Neural progenitor cell (in vitro differentiated cells): ENCODE data around the gene ROR2. TPM values are rescaled to one million over a fixed set of nuclear protein-coding genes. Genes with fewer than 3 reads are reported as not detected.

ENCODE experiments used
- DNase-seq: peaks from one replicate; pipeline ENCODE4 v3.0.0-alpha.2; 2016; ENCODE audit warnings: low spot score
- H2AFZ ChIP-seq: fragments of 200-600 bp; sonication (generic); replicated peaks from 2 replicates; pipeline ENCODE4 v1.6.1; 2016; ENCODE audit warnings: antibody characterized with exemption
- H3F3A ChIP-seq: fragments of 200-600 bp; sonication (generic); 2 replicates; pipeline ENCODE4 v1.6.1; 2016; ENCODE audit warnings: antibody characterized with exemption, low read depth
- H3K27ac ChIP-seq: fragments of 200-600 bp; sonication (generic); 2 replicates; pipeline ENCODE4 v1.5.1; 2016; ENCODE audit warnings: mild to moderate bottlenecking
- H3K27me3 ChIP-seq: fragments of 200-600 bp; sonication (generic); 2 replicates; pipeline ENCODE4 v1.6.1; 2016; ENCODE audit warnings: mild to moderate bottlenecking, moderate library complexity
- H3K36me3 ChIP-seq: fragments of 200-600 bp; sonication (generic); 2 replicates; pipeline ENCODE4 v1.5.1; 2016
- H3K4me1 ChIP-seq: fragments of 200-600 bp; sonication (generic); 2 replicates; pipeline ENCODE4 v1.6.1; 2016; ENCODE audit warnings: mixed run types
- H3K4me2 ChIP-seq: fragments of 200-600 bp; sonication (generic); 2 replicates; pipeline ENCODE4 v1.6.1; 2016
- H3K4me3 ChIP-seq: fragments of 200-600 bp; sonication (generic); 2 replicates; pipeline ENCODE4 v1.5.1; 2016
- H3K79me2 ChIP-seq: fragments of 200-600 bp; sonication (generic); 2 replicates; pipeline ENCODE4 v1.6.1; 2016; ENCODE audit warnings: low read depth
- H3K9ac ChIP-seq: fragments of 200-600 bp; sonication (generic); 2 replicates; pipeline ENCODE4 v1.6.1; 2016
- H3K9me3 ChIP-seq: fragments of 200-600 bp; sonication (generic); 2 replicates; pipeline ENCODE4 v1.5.1; 2016; ENCODE audit warnings: low read depth
- H4K20me1 ChIP-seq: fragments of 200-600 bp; sonication (generic); 2 replicates; pipeline ENCODE4 v1.6.1; 2016; ENCODE audit warnings: low read depth
- H3K27ac Mint-ChIP-seq: 3 replicates; pipeline ENCODE4 v1.8.0; 2021; ENCODE audit warnings: mixed read lengths
- H3K27me3 Mint-ChIP-seq: 2 replicates; pipeline ENCODE4 v1.8.0; 2022; ENCODE audit warnings: low read depth, mild to moderate bottlenecking, inconsistent platforms, moderate library complexity, mixed read lengths; ENCODE audit not compliant: insufficient read depth
- H3K36me3 Mint-ChIP-seq: 3 replicates; pipeline ENCODE4 v1.8.0; 2021; ENCODE audit warnings: mixed read lengths
- H3K4me1 Mint-ChIP-seq: 3 replicates; pipeline ENCODE4 v1.8.0; 2021; ENCODE audit warnings: mixed read lengths
- H3K4me3 Mint-ChIP-seq: 3 replicates; pipeline ENCODE4 v1.8.0; 2021; ENCODE audit warnings: mild to moderate bottlenecking, moderate library complexity, mixed read lengths
- H3K9me3 Mint-ChIP-seq: 3 replicates; pipeline ENCODE4 v1.8.0; 2020; ENCODE audit warnings: mixed read lengths
- EZH2 ChIP-seq: fragments of 200-600 bp; sonication (generic); IDR thresholded peaks from 2 replicates; pipeline ENCODE4 v1.6.1; 2017; ENCODE audit warnings: antibody characterized with exemption, mild to moderate bottlenecking, moderate library complexity
- EZH2phosphoT487 ChIP-seq: fragments of 200-600 bp; sonication (generic); IDR thresholded peaks from 2 replicates; pipeline ENCODE4 v1.6.1; 2017; ENCODE audit warnings: antibody characterized with exemption
- microRNA-seq: library from miRNA; unstranded; fragments of <30 nt; microRNA quantifications from one replicate; pipeline ENCODE4, GENCODE V29; 2016
- small RNA-seq: library from RNA; depleted of rRNA; stranded (forward); fragments of <200 nt; gene quantifications from one replicate; pipeline ENCODE3, GENCODE V24; 2015
- total RNA-seq: library from RNA; depleted of rRNA; stranded (reverse); fragments of >200 nt; gene quantifications from 2 replicates; pipeline ENCODE4 v1.2.3, GENCODE V29; 2015; ENCODE audit warnings: low replicate concordance
- TF ChIP-seq, protein P1 (sequence below): fragments of 200-600 bp; sonication (generic); IDR thresholded peaks from 2 replicates; pipeline ENCODE4 v1.5.1; 2017; ENCODE audit warnings: antibody characterized with exemption, mild to moderate bottlenecking

The ROR2 gene
- total RNA-seq, 1 donor from 2014 or later, result 20.1 TPM

DNA sequence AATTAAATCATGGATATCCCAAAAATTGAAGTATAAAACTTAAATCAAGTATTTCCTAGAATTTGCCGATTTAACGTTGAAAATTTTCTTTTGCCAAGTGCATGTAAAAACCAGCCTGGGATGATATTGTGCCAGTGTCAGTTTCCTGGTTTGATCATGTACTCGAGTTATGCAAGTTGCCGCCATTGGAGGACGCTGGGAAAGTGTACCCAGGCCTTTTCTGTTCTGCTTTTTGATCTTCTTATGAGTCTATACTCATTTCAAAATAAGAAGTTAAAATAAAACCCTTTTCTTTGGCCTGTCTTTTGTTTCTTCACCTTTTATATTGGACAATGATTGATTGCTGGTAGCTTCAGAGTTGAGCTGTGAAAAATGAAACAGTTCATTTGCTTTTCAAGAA lies 433.3 kb downstream of the ROR2 start:
- Mint-ChIP-seq H3K4me1 (peaks cover 6% of the 10 kb centered on the region), H3K4me3 (no peak overlapping the region), H3K27ac (no peak overlapping the region), H3K36me3 (no peaks in the 10 kb centered on the region), H3K27me3 (peaks cover 3% of the 10 kb centered on the region), H3K9me3 (peaks cover 6% of the 10 kb centered on the region)
- no peak overlapping the region for H3K9ac ChIP-seq
- H3K4me1 ChIP-seq, result no peaks in the 10 kb centered on the region
- H3K4me2 ChIP-seq, result no peak overlapping the region
- no peaks in the 10 kb centered on the region for H3K27me3 ChIP-seq
- TF ChIP-seq EZH2phosphoT487 (no peak), EZH2 (no peak)
- TF ChIP-seq, protein P1, sequence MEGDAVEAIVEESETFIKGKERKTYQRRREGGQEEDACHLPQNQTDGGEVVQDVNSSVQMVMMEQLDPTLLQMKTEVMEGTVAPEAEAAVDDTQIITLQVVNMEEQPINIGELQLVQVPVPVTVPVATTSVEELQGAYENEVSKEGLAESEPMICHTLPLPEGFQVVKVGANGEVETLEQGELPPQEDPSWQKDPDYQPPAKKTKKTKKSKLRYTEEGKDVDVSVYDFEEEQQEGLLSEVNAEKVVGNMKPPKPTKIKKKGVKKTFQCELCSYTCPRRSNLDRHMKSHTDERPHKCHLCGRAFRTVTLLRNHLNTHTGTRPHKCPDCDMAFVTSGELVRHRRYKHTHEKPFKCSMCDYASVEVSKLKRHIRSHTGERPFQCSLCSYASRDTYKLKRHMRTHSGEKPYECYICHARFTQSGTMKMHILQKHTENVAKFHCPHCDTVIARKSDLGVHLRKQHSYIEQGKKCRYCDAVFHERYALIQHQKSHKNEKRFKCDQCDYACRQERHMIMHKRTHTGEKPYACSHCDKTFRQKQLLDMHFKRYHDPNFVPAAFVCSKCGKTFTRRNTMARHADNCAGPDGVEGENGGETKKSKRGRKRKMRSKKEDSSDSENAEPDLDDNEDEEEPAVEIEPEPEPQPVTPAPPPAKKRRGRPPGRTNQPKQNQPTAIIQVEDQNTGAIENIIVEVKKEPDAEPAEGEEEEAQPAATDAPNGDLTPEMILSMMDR, result no peak
- H3K27ac ChIP-seq, result no peak overlapping the region
- DNase-seq, result no peak
- no peak overlapping the region for H2AFZ ChIP-seq
- no peaks in the 10 kb centered on the region for H3K9me3 ChIP-seq
- no peaks in the 10 kb centered on the region for H3K36me3 ChIP-seq
- H3K79me2 ChIP-seq, result no peaks in the 10 kb centered on the region
- no peak overlapping the region for H3K4me3 ChIP-seq
- H4K20me1 ChIP-seq, result no peaks in the 10 kb centered on the region
- H3F3A ChIP-seq, result no peaks in the 10 kb centered on the region

DNA sequence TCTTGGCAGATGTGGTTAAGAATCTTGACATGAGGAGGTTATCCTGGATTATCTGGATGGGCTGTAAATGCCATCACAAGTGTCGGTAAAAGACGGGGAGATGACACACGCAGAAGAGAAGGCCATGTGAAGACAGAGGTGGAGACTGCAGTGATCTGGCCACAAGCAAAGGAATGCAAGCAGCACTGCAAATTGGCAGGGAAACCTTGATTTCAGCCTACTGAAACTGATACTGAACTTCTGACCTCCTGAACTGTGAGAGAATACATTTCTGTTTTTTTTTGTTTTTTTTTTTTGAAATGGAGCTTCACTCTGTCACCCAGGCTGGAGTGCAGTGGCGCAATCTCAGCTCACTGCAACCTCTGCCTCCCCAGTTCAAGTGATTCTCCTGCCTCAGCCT lies 433.9 kb downstream of the ROR2 start:
- H3K9me3 Mint-ChIP-seq, result peaks cover 9% of the 10 kb centered on the region
- no peak for DNase-seq
- no peak overlapping the region for H3K4me3 Mint-ChIP-seq
- no peaks in the 10 kb centered on the region for H3K79me2 ChIP-seq
- H2AFZ ChIP-seq, result no peak overlapping the region
- H3K4me1 Mint-ChIP-seq, result peaks cover 6% of the 10 kb centered on the region
- H3K9ac ChIP-seq, result no peak overlapping the region
- H3K4me2 ChIP-seq, result no peak overlapping the region
- no peaks in the 10 kb centered on the region for H3K36me3 ChIP-seq
- H3K27ac Mint-ChIP-seq, result no peak overlapping the region
- no peak overlapping the region for H3K27ac ChIP-seq
- H3K9me3 ChIP-seq, result no peaks in the 10 kb centered on the region
- no peaks in the 10 kb centered on the region for H3K27me3 ChIP-seq
- no peaks in the 10 kb centered on the region for H3F3A ChIP-seq
- TF ChIP-seq, protein P1, result no peak
- TF ChIP-seq EZH2 (no peak), EZH2phosphoT487 (no peak)
- no peaks in the 10 kb centered on the region for H3K36me3 Mint-ChIP-seq
- H3K27me3 Mint-ChIP-seq, result peaks cover 3% of the 10 kb centered on the region
- H3K4me3 ChIP-seq, result no peak overlapping the region
- H4K20me1 ChIP-seq, result no peaks in the 10 kb centered on the region
- no peaks in the 10 kb centered on the region for H3K4me1 ChIP-seq

DNA sequence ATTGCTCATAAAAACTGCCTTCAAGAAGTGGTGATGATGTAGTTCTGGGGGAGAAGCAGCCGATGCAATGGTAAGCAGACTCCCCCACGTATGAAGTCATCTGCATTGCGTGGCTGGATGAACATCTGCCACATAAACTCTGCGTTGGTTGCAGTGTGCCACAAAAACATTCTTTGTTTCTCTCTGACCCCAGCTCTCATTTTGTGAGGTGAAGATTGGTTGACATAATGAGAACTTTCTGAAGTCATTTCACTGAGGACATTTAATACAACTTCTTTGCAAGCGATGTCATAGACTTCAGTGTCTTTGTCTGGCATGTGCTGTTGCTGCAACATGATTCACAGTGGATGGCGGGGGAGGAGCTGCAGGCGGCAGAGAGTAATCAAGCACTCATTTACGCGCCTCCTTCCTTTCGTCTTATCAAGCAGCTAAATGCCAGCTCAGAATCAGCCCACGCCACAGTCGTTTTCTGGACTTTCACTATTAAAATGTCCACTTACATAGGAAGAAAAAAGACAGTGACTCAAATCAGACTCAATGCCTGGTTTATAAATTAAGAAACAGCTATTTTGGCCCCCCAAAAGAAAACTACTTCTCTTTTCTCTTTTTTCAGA lies 434.8 kb downstream of the ROR2 start:
- Histone ChIP-seq H3K9ac (no peak overlapping the region), H4K20me1 (no peaks in the 10 kb centered on the region), H2AFZ (peak overlapping the region; percentile 14), H3K27ac (no peak overlapping the region), H3K36me3 (no peaks in the 10 kb centered on the region), H3K27me3 (no peaks in the 10 kb centered on the region), H3F3A (no peaks in the 10 kb centered on the region), H3K4me3 (no peak overlapping the region), H3K4me1 (no peaks in the 10 kb centered on the region), H3K4me2 (no peak overlapping the region), H3K79me2 (no peaks in the 10 kb centered on the region), H3K9me3 (no peaks in the 10 kb centered on the region)
- Mint-ChIP-seq H3K4me1 (peaks cover 6% of the 10 kb centered on the region), H3K27me3 (peaks cover 3% of the 10 kb centered on the region), H3K36me3 (no peaks in the 10 kb centered on the region), H3K9me3 (peaks cover 9% of the 10 kb centered on the region), H3K4me3 (no peak overlapping the region), H3K27ac (no peak overlapping the region)
- no peak for DNase-seq
- TF ChIP-seq, protein P1, result no peak
- TF ChIP-seq EZH2phosphoT487 (no peak), EZH2 (no peak)

Small RNAs within 50 kb of the gene (microRNA-seq; reads per million reads assigned to microRNA genes)
- gene MIR3910-1 (not detected), gene MIR3910-2 (not detected)

Small RNAs within 50 kb of the gene (small RNA-seq; reads per million reads assigned to genes)
- gene MIR3910-1, result not detected

Other genes starting within 250 kb of the ROR2 start
- 86.3 and 119 TPM in 2 replicates for gene SPTLC1, start 165.2 kb upstream of the ROR2 start, total RNA-seq